Vagina (tissue), 2 donors: ENCODE measurements around the gene MED6.

ENCODE experiments used
- CTCF ChIP-seq, 3 experiments: fragments of 450-650 bp in 2 of 3; fragments of 200-600 bp in 1 of 3; sonication (generic) in 1 of 3; IDR thresholded peaks; one replicate each; pipeline ENCODE4 v1.5.1; 2017 to 2019; ENCODE audit warnings: antibody characterized with exemption in 3 of 3, mild to moderate bottlenecking in 2 of 3, moderate library complexity in 2 of 3
- POLR2A ChIP-seq, 2 donors: fragments of 450-650 bp; IDR thresholded peaks; one replicate each; pipeline ENCODE4 v1.6.1; 2017; ENCODE audit warnings: antibody characterized with exemption in 2 of 2, mild to moderate bottlenecking in 2 of 2, moderate library complexity in 2 of 2
- POLR2AphosphoS5 ChIP-seq, 2 donors: sonication (generic); formaldehyde crosslinking; IDR thresholded peaks; one replicate each; pipeline ENCODE4 v1.9.0; 2017; ENCODE audit warnings: antibody characterized with exemption in 2 of 2, mild to moderate bottlenecking in 2 of 2, low read depth in 1 of 2; ENCODE audit not compliant: insufficient read depth in 1 of 2

GRCh38 chr14:70645892-70646291 lies 45.4 kb upstream of the MED6 start:
- TF ChIP-seq CTCF (IDR thresholded peaks at IDR 0.05) (no peak), POLR2AphosphoS5 (IDR thresholded peaks at IDR 0.05; ENCODE audit: insufficient read depth in 1 of 2, low read depth in 1 of 2) (no peak), POLR2A (IDR thresholded peaks at IDR 0.05) (no peak)
